ENCODE results near the gene BMP2K. TPM values are rescaled to one million over a fixed set of nuclear protein-coding genes. Genes with fewer than 3 reads are reported as not detected.

The BMP2K gene
- total RNA-seq, 1 donor from 2014 or later = 20.7 TPM

DNA sequence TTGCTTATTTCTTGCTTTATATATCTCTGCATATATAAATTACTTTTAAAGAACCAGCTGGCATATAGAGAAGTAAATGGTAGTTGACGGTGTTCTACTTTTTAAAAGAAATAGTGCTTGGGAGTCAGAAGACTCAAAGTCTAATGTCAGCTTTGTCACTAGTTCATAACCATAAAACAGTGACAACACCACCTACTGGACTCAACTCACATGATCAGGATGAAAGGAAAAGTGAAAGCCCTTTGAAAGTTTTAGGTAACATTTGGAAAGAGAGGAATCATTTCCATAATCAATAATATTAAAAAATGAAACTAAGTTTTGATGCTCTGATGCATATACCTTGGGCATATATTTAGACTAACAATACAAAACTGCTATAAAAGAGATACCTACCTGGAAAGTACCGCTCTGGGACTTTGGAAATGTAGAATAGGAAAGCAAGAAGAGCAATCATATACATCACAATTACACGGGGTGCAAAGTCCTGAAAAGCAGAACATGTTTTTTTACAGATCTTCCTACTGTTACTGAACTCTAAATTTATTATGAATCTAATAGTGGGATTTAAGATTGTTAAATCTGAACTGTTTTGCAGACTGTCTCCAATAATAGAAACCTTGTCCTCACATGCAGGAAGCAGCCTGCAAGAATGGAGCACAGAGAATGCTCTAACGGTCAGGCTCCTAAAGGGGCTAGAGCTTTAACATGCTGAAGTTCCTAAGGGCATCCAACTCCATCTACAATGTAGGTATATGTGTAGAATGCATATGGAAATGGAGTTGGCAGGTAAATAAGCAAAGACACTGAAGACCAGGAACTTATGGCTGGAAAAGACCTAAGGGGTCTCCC is 147.5 kb downstream of the BMP2K start:
- intact Hi-C loops (cut with micrococcal nuclease) = no loop called here

DNA sequence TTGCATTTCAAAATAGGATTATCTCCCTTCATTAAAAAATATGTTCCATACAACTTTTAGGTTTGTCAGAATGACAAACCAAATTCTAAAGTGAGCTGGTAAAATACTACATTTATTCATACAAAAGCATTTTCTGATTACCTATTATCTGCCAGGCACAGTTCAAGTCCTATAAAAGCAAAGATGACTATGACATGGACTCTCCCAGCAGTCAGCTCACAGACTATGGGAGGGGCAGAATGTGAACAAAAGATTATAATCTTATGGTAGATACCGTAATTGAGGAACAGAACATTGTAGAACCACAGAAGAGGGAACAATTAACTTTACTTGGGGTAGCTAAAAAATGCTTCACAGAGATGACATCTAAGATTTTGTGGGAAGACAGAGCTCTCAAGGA is 150.7 kb downstream of the BMP2K start:
- intact Hi-C loops (cut with micrococcal nuclease) = no loop called here

DNA sequence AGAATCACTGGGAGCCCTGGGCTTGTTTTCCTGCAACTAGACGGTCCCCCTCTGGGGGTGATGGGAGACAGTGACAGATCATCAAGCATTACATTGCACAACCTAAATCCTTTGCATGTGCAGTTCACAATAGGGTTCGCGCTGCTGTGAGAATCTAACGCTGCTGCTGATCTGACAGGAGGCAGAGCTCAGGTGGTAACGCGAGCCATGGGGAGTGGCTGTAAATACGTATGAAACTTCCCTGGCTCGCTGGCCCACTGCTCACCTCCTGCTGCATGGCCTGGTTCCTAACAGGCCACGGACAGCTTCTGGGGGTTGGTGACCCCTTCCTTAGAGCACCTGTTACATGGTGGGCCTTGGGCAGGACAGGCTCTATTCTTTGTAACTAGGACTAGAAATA is 152.7 kb downstream of the BMP2K start:
- intact Hi-C loops (cut with micrococcal nuclease) = no loop called here

DNA sequence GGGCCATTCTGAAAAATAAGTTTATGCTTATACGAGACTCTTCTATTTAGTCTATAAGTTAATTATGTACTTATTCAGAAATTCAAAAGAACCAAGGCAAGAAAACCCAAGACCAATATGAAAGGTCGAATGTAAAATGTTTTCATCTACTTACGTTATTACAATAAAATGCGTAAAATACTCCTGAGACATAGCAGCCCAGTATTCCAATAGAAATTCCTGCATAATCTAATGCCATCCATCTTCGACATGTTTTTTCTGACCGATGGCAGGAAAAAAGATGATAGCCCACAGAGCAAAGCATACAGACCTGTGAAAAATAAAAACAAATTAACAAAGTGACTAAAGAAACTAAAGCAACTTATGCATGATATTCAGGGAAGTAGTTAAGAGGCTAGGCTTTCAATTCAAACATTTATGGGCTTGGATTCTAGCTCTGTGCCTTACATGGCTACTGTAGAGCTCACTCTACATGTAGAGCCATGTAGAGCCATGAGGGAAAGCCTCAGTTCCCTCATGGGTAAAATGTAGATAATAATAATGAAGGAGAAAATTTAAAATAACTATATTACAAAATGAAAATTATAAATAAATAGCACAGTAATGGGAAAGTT is 154.0 kb downstream of the BMP2K start:
- intact Hi-C loops (cut with micrococcal nuclease) = loop anchor here (10.0 kb wide), 1 partner anchor 1195 kb away; no protein-coding TSS in a partner anchor

DNA sequence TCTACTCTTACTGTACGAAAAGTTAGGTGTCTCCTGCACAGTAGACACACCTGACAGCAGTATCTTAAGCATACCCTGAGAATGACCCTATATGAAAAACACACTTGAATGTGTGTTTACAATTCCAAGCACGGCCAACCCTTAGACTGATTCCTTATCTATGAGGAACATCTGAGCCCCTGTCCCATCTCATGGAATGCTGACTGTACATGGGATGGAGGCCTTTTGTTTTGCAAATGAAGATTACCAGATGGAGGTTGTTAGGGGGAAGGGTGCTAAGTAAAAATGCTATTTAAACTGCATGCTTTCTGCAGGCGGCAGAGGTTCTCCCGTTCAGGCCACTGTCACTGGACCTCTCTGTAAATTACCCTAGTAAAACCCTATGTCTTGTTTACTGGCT is 160.8 kb downstream of the BMP2K start:
- intact Hi-C loops (cut with micrococcal nuclease) = loop anchor here (5.0 to 10.0 kb wide), 4 partner anchors 280 to 1860 kb away; partner anchors contain the start of genes CCNI and FRAS1

DNA sequence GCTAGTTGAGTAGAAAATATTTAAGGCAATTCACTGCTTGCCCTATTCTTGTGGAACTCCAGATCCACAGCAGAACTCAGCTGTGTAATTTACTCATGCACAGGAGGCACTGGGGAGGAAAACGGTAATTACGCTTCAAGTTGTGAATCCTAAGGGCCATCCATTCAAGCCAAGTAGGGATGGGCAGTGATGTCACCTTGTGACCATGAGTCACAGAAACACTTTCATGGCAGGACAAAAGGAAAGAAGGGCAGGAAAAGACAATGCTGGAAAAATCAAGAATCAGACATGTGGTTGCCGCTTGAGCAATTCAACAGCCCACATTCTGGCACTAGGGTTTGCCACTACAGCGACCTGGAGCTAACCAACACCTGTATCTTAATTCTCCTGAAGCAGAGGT is 161.7 kb downstream of the BMP2K start:
- intact Hi-C loops (cut with micrococcal nuclease) = loop anchor here (2.0 to 10.0 kb wide), 8 partner anchors 281 to 1861 kb away; partner anchors contain the start of genes ANXA3, CCNG2, CCNI and FRAS1

DNA sequence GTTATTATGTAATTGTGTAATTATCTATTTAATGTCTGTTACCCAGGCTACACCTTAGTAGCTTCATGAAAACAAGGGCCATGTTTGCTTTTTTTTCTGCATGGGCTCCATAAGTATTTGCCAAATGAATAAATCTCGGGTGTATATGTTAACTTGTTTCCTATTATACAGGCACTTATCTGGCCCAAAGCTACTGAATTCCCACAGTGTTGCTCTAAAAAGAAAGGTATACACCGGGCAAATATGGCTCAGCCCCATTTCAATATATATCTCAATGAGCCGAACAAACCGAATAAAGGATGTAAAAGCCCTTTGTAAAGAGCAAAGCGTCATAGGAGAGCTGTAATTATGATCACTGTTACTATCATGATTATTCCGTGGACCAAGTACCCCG is 162.3 kb downstream of the BMP2K start:
- intact Hi-C loops (cut with micrococcal nuclease) = loop anchor here (2.0 to 10.0 kb wide), 8 partner anchors 281 to 1861 kb away; partner anchors contain the start of genes ANXA3, CCNG2, CCNI and FRAS1

DNA sequence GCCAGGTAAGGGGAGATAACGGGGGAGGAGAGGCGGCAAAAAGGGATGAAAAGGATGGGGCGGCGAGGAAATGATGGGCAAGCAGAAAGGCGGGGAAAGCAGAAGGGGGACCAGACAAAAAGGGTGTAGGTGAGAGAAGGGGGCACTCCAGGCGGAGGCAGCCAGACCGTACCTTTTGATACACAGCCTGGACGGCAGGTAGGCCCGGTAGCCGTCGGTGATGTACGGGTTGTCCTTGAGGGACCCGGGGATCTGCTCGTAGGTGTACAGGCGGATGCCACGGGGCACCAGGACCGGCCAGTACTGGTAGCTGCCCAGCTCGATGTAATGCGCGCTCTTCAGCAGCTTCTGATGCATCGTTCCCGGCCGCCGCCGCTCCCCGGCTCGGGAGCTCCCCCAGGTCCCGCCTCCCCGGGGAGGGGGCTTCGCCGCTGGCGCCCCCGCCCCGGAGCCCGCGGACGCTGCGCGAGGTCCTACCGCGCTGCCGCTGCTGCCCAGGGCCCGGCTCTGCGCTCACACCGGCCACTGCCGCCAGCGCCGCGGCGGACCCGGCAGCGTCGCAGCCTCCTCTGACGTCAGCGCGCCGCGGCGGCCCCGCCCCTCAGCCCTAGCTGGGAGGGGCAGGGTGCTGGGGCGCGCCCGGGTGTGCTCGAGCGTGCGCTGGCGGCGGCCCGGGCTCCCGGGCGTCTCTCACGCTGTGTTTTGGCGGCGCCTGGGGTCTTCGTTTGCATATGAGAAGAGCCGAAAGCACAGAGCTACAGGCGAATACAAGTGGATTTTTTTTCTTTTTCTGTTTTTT is 162.9 kb downstream of the BMP2K start, which contains the start of gene PAQR3:
Gene PAQR3 (minus strand): TSS at position 571 of the 799 bp plus-strand sequence. CDS start 214 bp downstream, at position 357.
- intact Hi-C loops (cut with micrococcal nuclease) = loop anchor here (1.0 to 10.0 kb wide), 11 partner anchors 163 to 1862 kb away; partner anchors contain the start of genes ANXA3, BMP2K, CCNG2 and CCNI

DNA sequence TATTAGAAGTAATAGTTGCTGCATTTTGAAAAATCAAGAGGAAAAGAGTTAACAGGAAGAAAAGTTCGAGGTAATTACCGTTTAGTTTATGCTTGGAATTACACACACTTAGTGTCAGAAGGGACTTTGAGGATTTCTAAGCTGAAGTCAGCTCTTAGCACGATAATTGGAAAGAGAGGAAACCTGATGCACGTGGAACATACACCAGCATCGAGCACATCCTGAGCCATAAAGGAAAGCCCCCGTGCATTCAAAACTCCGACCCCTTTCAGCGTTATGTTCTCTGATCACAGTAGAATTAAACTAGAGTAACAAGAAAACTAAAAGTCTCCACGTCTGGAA is 163.5 kb downstream of the BMP2K start:
- intact Hi-C loops (cut with micrococcal nuclease) = loop anchor here (1.0 to 10.0 kb wide), 11 partner anchors 163 to 1862 kb away; partner anchors contain the start of genes ANXA3, BMP2K, CCNG2 and CCNI

DNA sequence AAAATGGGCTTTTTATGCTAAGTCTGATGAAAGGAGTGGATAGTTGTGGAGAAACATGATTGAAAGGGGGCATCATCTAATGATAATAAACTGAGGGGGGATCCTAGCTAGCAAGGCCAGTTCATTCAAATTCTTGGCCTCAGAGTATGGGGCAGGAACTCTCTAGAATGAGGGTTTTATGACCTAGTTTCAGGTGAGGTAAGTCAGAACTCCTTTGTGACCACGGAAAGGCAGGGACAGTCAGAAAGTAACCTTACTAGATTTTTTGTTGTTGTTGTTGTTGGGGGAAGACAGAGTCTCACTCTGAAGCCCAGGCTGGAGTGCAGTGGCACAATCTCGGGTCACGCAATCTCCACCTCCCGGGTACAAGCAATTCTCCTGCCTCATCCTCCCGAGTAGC is 164.6 kb downstream of the BMP2K start:
- intact Hi-C loops (cut with micrococcal nuclease) = no loop called here

DNA sequence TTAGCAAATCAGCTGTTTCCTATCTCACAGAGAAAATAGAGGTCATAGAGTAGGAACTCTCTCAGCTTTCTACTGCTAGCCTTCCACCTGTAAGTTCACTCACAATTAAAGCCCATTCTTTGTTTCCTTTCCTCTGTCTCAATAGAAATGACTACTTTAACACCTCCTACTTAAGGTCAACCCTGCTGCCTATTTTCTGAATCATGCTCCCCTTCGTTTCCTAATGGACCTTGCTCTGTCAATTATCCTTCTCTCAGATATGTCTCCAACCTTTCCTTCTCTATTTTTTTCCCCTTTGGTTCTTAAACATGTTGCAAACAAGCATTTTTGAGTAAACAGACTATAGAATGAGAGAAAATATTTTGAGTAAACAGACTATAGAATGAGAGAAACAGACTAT is 168.2 kb downstream of the BMP2K start:
- intact Hi-C loops (cut with micrococcal nuclease) = no loop called here

DNA sequence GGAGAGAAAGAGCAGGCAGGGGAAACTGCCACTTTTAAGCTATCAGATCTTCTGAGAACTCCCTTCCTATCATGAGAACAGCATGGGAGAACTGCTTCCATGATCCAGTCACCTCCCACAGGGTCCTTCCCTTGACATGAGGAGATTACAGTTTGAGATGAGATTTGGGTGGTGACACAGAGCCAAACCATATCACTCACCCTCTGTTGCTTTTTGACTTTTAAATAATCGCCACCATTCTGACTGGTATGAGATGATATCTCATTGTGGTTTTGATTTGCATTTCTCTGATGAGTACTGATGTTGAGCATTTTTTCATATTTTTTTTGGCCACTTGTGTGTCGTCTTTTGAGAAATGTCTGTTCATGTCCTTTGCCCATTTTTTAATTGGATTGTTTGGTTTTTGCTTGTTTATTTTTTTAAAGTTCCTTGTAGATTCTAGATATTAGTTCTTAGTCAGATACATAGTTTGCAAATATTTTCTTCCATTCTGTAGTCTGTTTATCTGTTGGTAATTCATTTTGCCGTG is 169.6 kb downstream of the BMP2K start:
- intact Hi-C loops (cut with micrococcal nuclease) = no loop called here

DNA sequence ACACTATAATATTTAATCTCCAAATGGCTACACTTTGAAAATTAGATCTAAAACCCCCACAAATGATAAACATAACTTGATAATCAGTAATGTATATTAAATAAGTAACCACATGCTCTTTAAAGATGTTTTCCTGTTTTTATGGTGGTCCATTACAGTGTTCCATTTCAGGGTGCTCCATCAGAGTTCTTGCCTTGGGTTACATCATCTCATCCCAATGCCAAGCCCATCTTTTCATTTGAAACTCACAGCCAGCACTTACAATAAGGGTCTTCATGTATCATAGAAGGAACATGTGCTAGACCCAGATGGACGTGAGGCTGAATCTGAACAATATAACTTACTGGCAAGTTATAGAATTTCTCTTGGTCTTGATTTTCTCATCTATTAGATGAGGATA is 173.6 kb downstream of the BMP2K start:
- intact Hi-C loops (cut with micrococcal nuclease) = loop anchor here (5.0 to 10.0 kb wide), 3 partner anchors 965 to 1413 kb away; partner anchors contain the start of gene CFAP299

DNA sequence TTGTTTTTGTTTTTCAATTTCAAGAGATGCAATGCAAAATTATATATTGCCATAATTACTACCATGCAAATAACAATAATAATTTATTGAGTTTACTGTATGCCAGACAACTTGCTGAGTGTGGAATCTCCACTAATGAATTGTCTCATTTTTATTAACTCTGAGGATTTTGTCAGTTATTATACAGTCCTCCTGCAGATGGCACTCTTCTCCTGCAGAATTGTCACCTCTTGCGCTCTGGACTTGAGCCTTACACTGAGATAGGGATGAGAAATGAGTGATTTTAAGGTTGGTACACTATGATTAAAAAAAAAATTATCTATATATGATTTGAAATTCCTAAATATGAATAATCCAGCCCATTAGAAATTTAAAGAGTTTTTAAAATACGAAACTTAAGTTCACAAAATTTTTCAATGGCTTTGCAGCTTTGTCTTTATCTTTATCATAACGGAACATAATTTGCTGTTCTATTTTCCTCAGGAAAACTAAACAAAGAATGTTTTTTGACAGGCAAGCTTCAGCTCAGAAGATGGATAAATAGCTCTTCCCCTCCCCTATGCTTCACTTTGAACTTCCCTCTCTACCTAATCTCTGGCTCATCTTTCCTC is 175.8 kb downstream of the BMP2K start:
- intact Hi-C loops (cut with micrococcal nuclease) = loop anchor here (1.0 to 10.0 kb wide), 5 partner anchors 624 to 1410 kb away; partner anchors contain the start of gene CFAP299

DNA sequence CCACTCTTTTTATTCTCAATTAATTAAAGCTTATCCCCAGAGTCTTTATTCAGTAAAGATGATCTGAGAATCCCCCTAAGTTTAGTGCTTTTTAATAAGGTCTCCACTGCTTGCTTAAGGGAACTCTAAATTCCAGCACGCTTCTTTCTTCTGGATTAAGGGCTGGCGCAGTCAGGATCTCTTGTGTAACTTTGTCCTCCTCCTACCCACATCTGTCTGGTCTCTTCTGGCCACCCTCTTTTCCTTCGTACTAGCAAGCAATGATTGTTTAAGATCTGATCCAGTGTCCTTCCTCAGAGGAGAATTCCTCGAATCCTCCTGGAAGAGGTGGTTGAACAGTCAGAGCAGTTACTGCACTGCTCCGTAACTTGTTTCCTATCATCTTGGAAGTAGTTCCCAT is 177.1 kb downstream of the BMP2K start:
- intact Hi-C loops (cut with micrococcal nuclease) = loop anchor here (5.0 to 10.0 kb wide), 3 partner anchors 962 to 1409 kb away; partner anchors contain the start of gene CFAP299

DNA sequence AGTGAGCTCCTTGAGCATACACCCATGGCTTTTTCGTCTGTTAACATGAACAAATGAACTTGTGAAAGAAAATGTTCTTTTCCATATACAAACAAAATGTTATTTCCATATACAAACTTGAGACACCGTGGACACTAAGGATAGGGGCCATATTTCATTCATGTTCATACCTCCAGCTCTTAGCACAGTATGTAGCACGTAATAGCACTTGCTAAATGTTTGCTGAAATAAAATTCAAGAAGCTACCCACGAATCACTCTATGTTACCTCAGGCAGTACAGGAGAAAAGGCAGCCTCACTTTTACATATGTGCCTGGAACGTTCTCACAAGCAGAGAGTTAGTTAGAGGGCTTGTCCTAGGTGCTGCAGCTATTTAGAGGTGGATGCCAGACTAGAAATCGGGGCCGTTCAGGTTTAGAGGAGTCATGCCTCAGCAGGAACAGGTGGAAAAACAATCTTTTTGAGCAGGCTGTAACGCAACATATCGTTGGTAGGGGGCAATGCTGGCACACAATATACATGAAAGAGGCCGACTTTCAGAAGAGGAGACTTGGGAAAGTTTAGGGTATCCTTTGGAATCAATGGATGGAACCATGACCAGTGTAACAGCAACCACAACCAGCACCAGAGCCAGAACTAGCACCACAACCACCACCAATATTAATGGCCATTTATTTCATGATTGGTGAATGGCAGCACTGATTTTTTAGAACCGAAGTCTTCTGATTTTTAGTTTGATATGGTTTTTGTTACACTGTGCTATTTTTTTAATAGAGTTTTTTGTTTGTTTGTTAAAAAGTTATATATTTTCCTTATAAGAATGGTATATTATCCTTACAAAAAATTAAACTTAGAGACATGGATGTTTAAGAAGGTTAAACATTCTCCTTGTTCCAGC is 177.9 kb downstream of the BMP2K start:
- intact Hi-C loops (cut with micrococcal nuclease) = loop anchor here (5.0 to 10.0 kb wide), 3 partner anchors 961 to 1408 kb away; partner anchors contain the start of gene CFAP299

DNA sequence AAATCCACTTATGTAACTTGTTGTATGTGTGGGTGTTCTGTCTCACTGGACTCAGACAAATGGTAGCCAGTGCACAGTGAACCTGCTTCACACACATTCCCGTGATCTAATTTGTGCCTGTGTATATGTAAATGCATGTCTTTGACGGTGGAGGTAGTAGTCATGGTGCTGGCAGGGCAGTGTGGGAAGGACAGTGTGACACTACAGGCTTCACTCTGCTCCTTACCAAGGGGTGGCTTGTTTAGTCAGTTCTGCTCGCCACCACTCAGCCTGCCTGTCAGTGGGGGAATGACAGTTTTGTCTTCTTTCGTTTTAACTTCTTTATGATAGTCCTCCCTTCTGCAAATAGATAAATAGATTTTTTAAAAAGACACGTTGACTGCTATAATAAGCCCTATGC is 180.8 kb downstream of the BMP2K start:
- intact Hi-C loops (cut with micrococcal nuclease) = loop anchor here (10.0 kb wide), 2 partner anchors 958 to 1378 kb away; partner anchors contain the start of gene CFAP299

DNA sequence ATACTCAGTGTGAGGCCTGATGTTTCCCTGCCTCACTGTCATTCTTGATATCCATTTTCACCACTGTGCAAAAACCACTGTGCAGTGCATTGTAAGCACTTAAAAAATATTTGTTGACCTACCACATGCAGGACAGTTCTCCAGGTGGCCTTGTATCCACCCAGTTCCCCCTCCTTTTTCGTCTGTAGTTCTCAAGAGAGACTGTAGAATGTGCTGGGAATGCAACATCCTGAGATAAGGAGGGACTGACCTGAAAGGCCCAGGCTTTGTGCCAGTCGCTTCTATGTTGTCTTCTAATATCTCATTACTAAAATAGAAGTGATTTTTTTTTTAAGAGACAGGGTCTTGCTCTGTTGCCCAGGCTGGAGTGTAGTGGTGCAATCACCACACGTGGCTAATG is 184.8 kb downstream of the BMP2K start:
- intact Hi-C loops (cut with micrococcal nuclease) = no loop called here

All from T-helper 1 cell treated with Interleukin-12 subunit alpha and Interleukin-12 subunit beta and Interleukin-4 antibody, amounts not matched to agents 30 ng/mL and 1 ng/mL, for 36 hours (primary cell).